H9 (cell line): ENCODE data around the gene TSPYL1. TPM values are rescaled to one million over a fixed set of nuclear protein-coding genes. Genes with fewer than 3 reads are reported as not detected.

Experiments
- DNase-seq: peaks from one replicate; pipeline ENCODE4 v3.0.0-alpha.2; 2017
- H2AFZ ChIP-seq: one replicate; pipeline ENCODE4 v1.6.1; 2013; ENCODE audit warnings: mild to moderate bottlenecking, low read length, control low read depth, moderate library complexity
- H2AK5ac ChIP-seq: 2 replicates; pipeline ENCODE4 v1.6.1; 2013; ENCODE audit warnings: low read length, control low read depth, mixed read lengths; ENCODE audit not compliant: insufficient read length
- H2BK120ac ChIP-seq: one replicate; pipeline ENCODE4 v1.6.1; 2013; ENCODE audit warnings: low read depth, mild to moderate bottlenecking, low read length, control low read depth, inconsistent platforms; ENCODE audit not compliant: poor library complexity, severe bottlenecking
- H2BK12ac ChIP-seq: 2 replicates; pipeline ENCODE4 v1.6.1; 2013; ENCODE audit warnings: low read length, control low read depth, mixed read lengths, low read depth; ENCODE audit not compliant: insufficient read length
- H2BK15ac ChIP-seq: 2 replicates; pipeline ENCODE4 v1.6.1; 2013; ENCODE audit warnings: low read depth, low read length, control low read depth
- H2BK20ac ChIP-seq: one replicate; pipeline ENCODE4 v1.6.1; 2013; ENCODE audit warnings: low read depth, mild to moderate bottlenecking, low read length, control low read depth, inconsistent platforms; ENCODE audit not compliant: poor library complexity, severe bottlenecking
- H2BK5ac ChIP-seq: 2 replicates; pipeline ENCODE4 v1.6.1; 2013; ENCODE audit warnings: low read length, control low read depth, mixed read lengths; ENCODE audit not compliant: insufficient read length
- H3K14ac ChIP-seq: 2 replicates; pipeline ENCODE4 v1.6.1; 2013; ENCODE audit warnings: low read length, control low read depth; ENCODE audit not compliant: insufficient read depth
- H3K18ac ChIP-seq: 2 replicates; pipeline ENCODE4 v1.6.1; 2013; ENCODE audit warnings: low read depth, mild to moderate bottlenecking, mixed read lengths, low read length, control low read depth; ENCODE audit not compliant: insufficient read length
- H3K23ac ChIP-seq: 2 replicates; pipeline ENCODE4 v1.6.1; 2013; ENCODE audit warnings: low read length, control low read depth, mixed read lengths, low read depth; ENCODE audit not compliant: insufficient read length
- H3K23me2 ChIP-seq: 2 replicates; pipeline ENCODE4 v1.6.1; 2013; ENCODE audit warnings: low read depth, mild to moderate bottlenecking, mixed read lengths, low read length, control low read depth; ENCODE audit not compliant: insufficient read length, poor library complexity, severe bottlenecking
- H3K27ac ChIP-seq: 2 replicates; pipeline ENCODE4 v1.5.1; 2013; ENCODE audit warnings: low read length, control low read depth, mixed read lengths, low read depth; ENCODE audit not compliant: insufficient read length
- H3K27me3 ChIP-seq: 2 replicates; pipeline ENCODE4 v1.6.1; 2013; ENCODE audit warnings: low read length, control low read depth, inconsistent platforms; ENCODE audit not compliant: insufficient read depth
- H3K4ac ChIP-seq: 2 replicates; pipeline ENCODE4 v1.6.1; 2013; ENCODE audit warnings: low read depth, mild to moderate bottlenecking, control low read depth, inconsistent platforms, low read length, moderate library complexity
- H3K4me1 ChIP-seq: 2 replicates; pipeline ENCODE4 v1.6.1; 2013; ENCODE audit warnings: low read length, control low read depth, inconsistent platforms; ENCODE audit not compliant: insufficient read depth
- H3K4me2 ChIP-seq: 2 replicates; pipeline ENCODE4 v1.6.1; 2013; ENCODE audit warnings: low read length, control low read depth, mixed read lengths; ENCODE audit not compliant: insufficient read length, insufficient read depth
- H3K56ac ChIP-seq: 2 replicates; pipeline ENCODE4 v1.6.1; 2013; ENCODE audit warnings: low read depth, mild to moderate bottlenecking, mixed read lengths, low read length, control low read depth; ENCODE audit not compliant: insufficient read length
- H3K79me1 ChIP-seq: 2 replicates; pipeline ENCODE4 v1.6.1; 2013; ENCODE audit warnings: low read depth, mild to moderate bottlenecking, moderate library complexity, low read length, control low read depth, inconsistent platforms; ENCODE audit not compliant: insufficient read depth, poor library complexity, severe bottlenecking
- H3K79me2 ChIP-seq: 2 replicates; pipeline ENCODE4 v1.6.1; 2013; ENCODE audit warnings: low read length, control low read depth, inconsistent platforms; ENCODE audit not compliant: insufficient read depth
- H3K9ac ChIP-seq: 2 replicates; pipeline ENCODE4 v1.6.1; 2013; ENCODE audit warnings: low read length, control low read depth, mixed read lengths; ENCODE audit not compliant: insufficient read length; ENCODE audit errors: extremely low read depth
- H3K9me3 ChIP-seq: one replicate; pipeline ENCODE4 v1.6.1; 2013; ENCODE audit warnings: low read depth, low read length, inconsistent platforms; ENCODE audit not compliant: control insufficient read depth
- H3T11ph ChIP-seq: one replicate; pipeline ENCODE4 v1.6.1; 2013; ENCODE audit warnings: mild to moderate bottlenecking, low read length, control low read depth, inconsistent platforms
- H4K20me1 ChIP-seq: one replicate; pipeline ENCODE4 v1.6.1; 2013; ENCODE audit not compliant: control insufficient read depth, insufficient read length, insufficient read depth
- H4K5ac ChIP-seq: 2 replicates; pipeline ENCODE4 v1.6.1; 2013; ENCODE audit warnings: low read depth, mild to moderate bottlenecking, mixed read lengths, low read length, control low read depth; ENCODE audit not compliant: insufficient read length
- H4K8ac ChIP-seq: replicated peaks from 2 replicates; pipeline ENCODE4 v1.6.1; 2013; ENCODE audit warnings: low read length, control low read depth, mixed read lengths, low read depth; ENCODE audit not compliant: insufficient read length
- H4K91ac ChIP-seq: 2 replicates; pipeline ENCODE4 v1.6.1; 2013; ENCODE audit warnings: low read depth, mild to moderate bottlenecking, moderate library complexity, mixed read lengths, low read length, control low read depth; ENCODE audit not compliant: insufficient read length
- H3K27ac Mint-ChIP-seq, 3 experiments: 2 replicates in 2 of 3; 3 replicates in 1 of 3; pipeline ENCODE4 v1.8.0; 2020 to 2021; ENCODE audit warnings: mixed read lengths in 3 of 3, mild to moderate bottlenecking in 1 of 3, moderate library complexity in 1 of 3
- H3K27me3 Mint-ChIP-seq: 2 replicates; pipeline ENCODE4 v1.8.0; 2021; ENCODE audit warnings: low read depth, mild to moderate bottlenecking, moderate library complexity, mixed read lengths
- H3K36me3 Mint-ChIP-seq, 3 experiments: 2 replicates in 2 of 3; 3 replicates in 1 of 3; pipeline ENCODE4 v1.8.0; 2020 to 2021; ENCODE audit warnings: low read depth in 3 of 3, mixed read lengths in 3 of 3; ENCODE audit not compliant: insufficient read depth in 1 of 3
- H3K4me1 Mint-ChIP-seq, 2 experiments: 2 replicates each; pipeline ENCODE4 v1.8.0; 2020; ENCODE audit warnings: mixed read lengths in 2 of 2
- H3K4me3 Mint-ChIP-seq, 2 experiments: 2 replicates in 1 of 2; 3 replicates in 1 of 2; pipeline ENCODE4 v1.8.0; 2020 to 2021; ENCODE audit warnings: mild to moderate bottlenecking in 2 of 2, mixed read lengths in 2 of 2, moderate library complexity in 1 of 2
- H3K9me3 Mint-ChIP-seq, 2 experiments: 2 replicates in 1 of 2; 3 replicates in 1 of 2; pipeline ENCODE4 v1.8.0; 2020; ENCODE audit warnings: mild to moderate bottlenecking in 2 of 2, mixed read lengths in 2 of 2, moderate library complexity in 1 of 2
- CTCF ChIP-seq: fragments of 200-600 bp; sonication (generic); conservative IDR thresholded peaks from 3 replicates; pipeline ENCODE4 v1.8.0; 2021; ENCODE audit warnings: antibody characterized with exemption, mild to moderate bottlenecking
- total RNA-seq: library from RNA; stranded (reverse); gene quantifications from 2 replicates; pipeline ENCODE4 v1.2.1, GENCODE V29; 2021

Gene TSPYL1
- total RNA-seq, 1 experiment from 2014 or later, result 75.3 TPM

GRCh38 chr6:116309001-116309400 lies 29.3 kb upstream of the TSPYL1 start:
- no peak overlapping the region for H4K8ac ChIP-seq
- no peaks in the 10 kb centered on the region for H3K23me2 ChIP-seq
- no peaks in the 10 kb centered on the region for H3K27me3 Mint-ChIP-seq
- no peak for TF ChIP-seq CTCF
- no peak overlapping the region for H2BK5ac ChIP-seq
- no peak overlapping the region for H2BK20ac ChIP-seq
- H3K79me2 ChIP-seq, result no peaks in the 10 kb centered on the region
- H3K9me3 Mint-ChIP-seq, result no peaks in the 10 kb centered on the region
- no peak overlapping the region for H3K9ac ChIP-seq
- no peak overlapping the region for H3K23ac ChIP-seq
- H3K36me3 Mint-ChIP-seq, result peaks cover 0 to 4% (median 0%) of the 10 kb centered on the region in 3 experiments; a peak in 2 of 7 replicates
- DNase-seq, result no peak
- H2BK15ac ChIP-seq, result no peak overlapping the region
- H3K4me1 Mint-ChIP-seq, result peaks cover 0 to 5% of the 10 kb centered on the region in 2 experiments; a peak in 1 of 4 replicates
- H4K5ac ChIP-seq, result no peak overlapping the region
- H3K4me2 ChIP-seq, result no peak overlapping the region
- H2AFZ ChIP-seq, result no peak overlapping the region
- no peak overlapping the region for H3K27ac Mint-ChIP-seq
- H3K4me3 Mint-ChIP-seq, result no peak overlapping the region
- no peaks in the 10 kb centered on the region for H3K9me3 ChIP-seq
- H2BK12ac ChIP-seq, result no peak overlapping the region
- H3T11ph ChIP-seq, result no peak overlapping the region
- no peak overlapping the region for H3K14ac ChIP-seq
- no peak overlapping the region for H4K91ac ChIP-seq
- no peak overlapping the region for H3K56ac ChIP-seq
- H3K4ac ChIP-seq, result no peak overlapping the region
- H3K27me3 ChIP-seq, result no peaks in the 10 kb centered on the region
- no peaks in the 10 kb centered on the region for H3K79me1 ChIP-seq
- no peak overlapping the region for H2AK5ac ChIP-seq
- no peaks in the 10 kb centered on the region for H3K4me1 ChIP-seq
- no peak overlapping the region for H3K18ac ChIP-seq
- H2BK120ac ChIP-seq, result no peak overlapping the region
- no peaks in the 10 kb centered on the region for H4K20me1 ChIP-seq
- no peak overlapping the region for H3K27ac ChIP-seq
